Mucosa of rectum (tissue), 2 donors: ENCODE data around the gene PTPRD.
"Not testable (repeated sequence)": the region's sequence is repeated elsewhere in the genome, so short reads cannot be mapped to it uniquely, and the experiment has no call there.

Source experiments
- H3K27ac ChIP-seq, 2 donors: one replicate each; pipeline ENCODE4 v1.7.0; 2013; ENCODE audit warnings: inconsistent platforms in 2 of 2, low read depth in 2 of 2, low read length in 2 of 2
- H3K27me3 ChIP-seq, 2 donors: one replicate each; pipeline ENCODE4 v1.7.0; 2013; ENCODE audit warnings: low read length in 2 of 2; ENCODE audit not compliant: control insufficient read depth in 2 of 2, insufficient read depth in 2 of 2
- H3K36me3 ChIP-seq, 2 donors: one replicate each; pipeline ENCODE4 v1.7.0; 2013; ENCODE audit warnings: low read length in 2 of 2; ENCODE audit not compliant: control insufficient read depth in 2 of 2, insufficient read depth in 2 of 2
- H3K4me1 ChIP-seq, 2 donors: one replicate each; pipeline ENCODE4 v1.7.0; 2013; ENCODE audit warnings: low read length in 2 of 2, mild to moderate bottlenecking in 1 of 2; ENCODE audit not compliant: control insufficient read depth in 2 of 2, insufficient read depth in 2 of 2
- H3K4me3 ChIP-seq, 2 donors: one replicate each; pipeline ENCODE4 v1.7.0; 2013; ENCODE audit warnings: low read length in 2 of 2
- H3K9ac ChIP-seq, 2 donors: one replicate each; pipeline ENCODE4 v1.7.0; 2013; ENCODE audit warnings: low read length in 2 of 2, low read depth in 1 of 2, mild to moderate bottlenecking in 1 of 2
- H3K9me3 ChIP-seq, 2 donors: one replicate each; pipeline ENCODE4 v1.7.0; 2013; ENCODE audit warnings: low read length in 2 of 2; ENCODE audit not compliant: control insufficient read depth in 2 of 2
- donor health status: healthy.
- donor health status: Normal muscosa, but diverticular disease.

The PTPRD gene

GRCh38 chr9:9341203-9341602 is 1271.6 kb downstream of the PTPRD start:
- Histone ChIP-seq H3K9me3 (no peaks in the 10 kb centered on the region), H3K36me3 (no peaks in the 10 kb centered on the region), H3K9ac (no peak overlapping the region), H3K27me3 (no peaks in the 10 kb centered on the region), H3K4me1 (no peaks in the 10 kb centered on the region), H3K27ac (no peak overlapping the region), H3K4me3 (no peak overlapping the region)

- Histone ChIP-seq H3K27ac (no peak overlapping the region), H3K27me3 (no peaks in the 10 kb centered on the region), H3K36me3 (no peaks in the 10 kb centered on the region), H3K4me3 (no peak overlapping the region), H3K4me1 (no peaks in the 10 kb centered on the region), H3K9me3 (no peaks in the 10 kb centered on the region), H3K9ac (no peak overlapping the region)
Measured at GRCh38 chr9:9337129-9337528, 1275.7 kb downstream of the PTPRD start.

GRCh38 chr9:9326749-9327148 is 1286.1 kb downstream of the PTPRD start:
- Histone ChIP-seq H3K36me3 (no peaks in the 10 kb centered on the region), H3K9me3 (no peaks in the 10 kb centered on the region), H3K4me3 (no peak overlapping the region), H3K4me1 (no peaks in the 10 kb centered on the region), H3K27me3 (no peaks in the 10 kb centered on the region), H3K27ac (no peak overlapping the region), H3K9ac (no peak overlapping the region)

GRCh38 chr9:9319007-9319406 is 1293.8 kb downstream of the PTPRD start:
- no peaks in the 10 kb centered on the region for H3K9me3 ChIP-seq
- H3K27ac ChIP-seq: no peak overlapping the region
- no peaks in the 10 kb centered on the region for H3K27me3 ChIP-seq
- H3K36me3 ChIP-seq: no peaks in the 10 kb centered on the region
- no peaks in the 10 kb centered on the region for H3K4me1 ChIP-seq
- no peak overlapping the region for H3K4me3 ChIP-seq
- H3K9ac ChIP-seq: no peak overlapping the region

- not testable (repeated sequence) for H3K27me3 ChIP-seq, H3K36me3 ChIP-seq, H3K9me3 ChIP-seq, H3K9ac ChIP-seq, H3K4me3 ChIP-seq, H3K27ac ChIP-seq, H3K4me1 ChIP-seq
Measured at GRCh38 chr9:9310743-9311142, 1302.1 kb downstream of the PTPRD start.

GRCh38 chr9:9305600-9305999 is 1307.2 kb downstream of the PTPRD start:
- Histone ChIP-seq H3K4me3 (no peak overlapping the region), H3K9me3 (no peaks in the 10 kb centered on the region), H3K27ac (no peak overlapping the region), H3K9ac (no peak overlapping the region), H3K36me3 (no peaks in the 10 kb centered on the region), H3K27me3 (no peaks in the 10 kb centered on the region), H3K4me1 (no peaks in the 10 kb centered on the region)

- Histone ChIP-seq H3K27ac (no peak overlapping the region), H3K27me3 (no peaks in the 10 kb centered on the region), H3K9me3 (no peaks in the 10 kb centered on the region), H3K4me1 (no peaks in the 10 kb centered on the region), H3K9ac (no peak overlapping the region), H3K4me3 (no peak overlapping the region), H3K36me3 (no peaks in the 10 kb centered on the region)
Measured at GRCh38 chr9:9299134-9299533, 1313.7 kb downstream of the PTPRD start.

- Histone ChIP-seq H3K4me3 (no peak overlapping the region), H3K27ac (no peak overlapping the region), H3K9me3 (no peaks in the 10 kb centered on the region), H3K36me3 (no peaks in the 10 kb centered on the region), H3K27me3 (no peaks in the 10 kb centered on the region), H3K4me1 (no peaks in the 10 kb centered on the region), H3K9ac (no peak overlapping the region)
Measured at GRCh38 chr9:9286001-9286400, 1326.8 kb downstream of the PTPRD start.

- no peak overlapping the region for H3K4me3 ChIP-seq
- no peak overlapping the region for H3K27ac ChIP-seq
- no peaks in the 10 kb centered on the region for H3K9me3 ChIP-seq
- no peaks in the 10 kb centered on the region for H3K4me1 ChIP-seq
- no peaks in the 10 kb centered on the region for H3K36me3 ChIP-seq
- H3K9ac ChIP-seq: no peak overlapping the region
- no peaks in the 10 kb centered on the region for H3K27me3 ChIP-seq
Measured at GRCh38 chr9:9284201-9284600, 1328.6 kb downstream of the PTPRD start.

- no peak overlapping the region for H3K9ac ChIP-seq
- no peaks in the 10 kb centered on the region for H3K27me3 ChIP-seq
- no peaks in the 10 kb centered on the region for H3K4me1 ChIP-seq
- no peak overlapping the region for H3K4me3 ChIP-seq
- no peak overlapping the region for H3K27ac ChIP-seq
- H3K9me3 ChIP-seq: no peaks in the 10 kb centered on the region
- H3K36me3 ChIP-seq: no peaks in the 10 kb centered on the region
Measured at GRCh38 chr9:9283159-9283986, 1329.4 kb downstream of the PTPRD start.
